Lower lobe of right lung (tissue), 2 donors: ENCODE results near the gene MRPL45. TPM values are rescaled to one million over a fixed set of nuclear protein-coding genes. Genes with fewer than 3 reads are reported as not detected.

Experiments used
- ATAC-seq, 2 donors: fragments of 200-7000 bp; cut with Tn5 transposase; one replicate each; pipeline ENCODE4 v1.9.1; 2020 to 2022; ENCODE audit warnings: mild to moderate bottlenecking in 2 of 2, moderate library complexity in 2 of 2
- DNase-seq: peaks from one replicate; pipeline ENCODE4 v3.0.0-alpha.2; 2020
- H3K27ac ChIP-seq: fragments of 200-600 bp; one replicate; pipeline ENCODE4 v1.8.0; 2022
- H3K27me3 ChIP-seq: fragments of 200-600 bp; one replicate; pipeline ENCODE4 v1.8.0; 2022; ENCODE audit warnings: low read depth
- H3K36me3 ChIP-seq: fragments of 200-600 bp; one replicate; pipeline ENCODE4 v1.8.0; 2022; ENCODE audit warnings: mild to moderate bottlenecking
- H3K4me1 ChIP-seq: fragments of 200-600 bp; one replicate; pipeline ENCODE4 v1.8.0; 2022
- H3K4me3 ChIP-seq: fragments of 200-600 bp; one replicate; pipeline ENCODE4 v1.8.0; 2022; ENCODE audit warnings: mild to moderate bottlenecking
- H3K9me3 ChIP-seq: fragments of 200-600 bp; one replicate; pipeline ENCODE4 v1.8.0; 2022
- intact Hi-C: fragments of 100-400 bp; cut with DNase I; formaldehyde crosslinking; loops from one replicate; pipeline ENCODE4 v1.11.0; 2022
- total RNA-seq: library from RNA; stranded (reverse); fragmentation: NEBNext Ultra II Directional; extraction: Animal tissue kit (Norgen Biotek cat#: 25700); gene quantifications from one replicate; pipeline ENCODE4 v1.2.1, GENCODE V29; 2021
- TF ChIP-seq, protein P1 (sequence below): fragments of 200-600 bp; IDR thresholded peaks from one replicate; pipeline ENCODE4 v1.8.0; 2022; ENCODE audit warnings: antibody characterized with exemption, mild to moderate bottlenecking
- donor health status: DM: no; HTN: yes; CAD: no; lungs with severe emphysema.

MRPL45 gene
- total RNA-seq, 1 donor from 2014 or later, result 26.7 TPM

DNA sequence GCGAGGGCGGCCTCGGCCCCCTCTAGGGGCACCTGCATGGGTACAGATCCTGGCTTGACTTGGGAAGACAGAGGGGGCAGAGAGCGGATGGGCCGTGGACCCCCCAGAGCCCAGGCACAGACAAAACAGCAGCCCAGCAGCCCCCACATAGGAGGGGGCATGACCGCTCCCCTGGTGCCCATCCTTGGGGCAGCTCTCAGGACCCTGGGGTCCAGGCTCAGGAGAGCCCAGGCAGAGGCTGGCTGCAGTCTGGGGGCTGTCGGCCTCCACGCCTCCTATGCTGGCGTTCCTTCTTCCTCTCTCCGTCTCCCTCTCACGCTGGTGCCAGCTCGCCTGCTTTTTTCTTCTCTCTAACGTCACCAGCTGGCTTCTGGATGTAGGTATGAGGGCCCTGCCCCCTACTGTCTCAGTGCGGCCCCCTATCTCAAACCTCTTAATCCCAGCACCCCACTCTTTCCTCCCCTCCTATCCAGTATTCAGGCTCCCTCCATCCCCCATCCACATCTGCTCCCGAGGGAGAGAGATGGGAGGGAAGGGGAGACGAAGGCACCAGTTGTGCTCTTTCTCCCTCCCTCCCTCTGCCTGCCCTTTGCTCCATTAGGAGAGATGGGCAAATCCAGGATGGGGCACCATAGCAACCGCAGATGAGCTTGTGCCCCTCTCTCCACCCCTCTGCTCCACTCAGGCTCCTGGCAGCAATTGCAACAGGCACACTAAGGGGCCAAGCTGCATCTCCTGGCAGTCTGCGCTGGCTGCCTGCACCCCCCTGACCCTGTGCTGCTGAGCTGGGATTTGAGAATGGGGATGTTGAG lies 46.8 kb downstream of the MRPL45 start, which contains the start of gene GPR179:
Gene GPR179, minus strand, starts transcription at position 349 of the 812 bp plus-strand sequence. Its CDS starts 167 bp downstream, at position 182.
- no peaks in the 10 kb centered on the region for H3K27me3 ChIP-seq
- DNase-seq, result no peak
- no peaks in the 10 kb centered on the region for H3K36me3 ChIP-seq
- no peaks in the 10 kb centered on the region for H3K9me3 ChIP-seq
- no peaks in the 10 kb centered on the region for H3K4me1 ChIP-seq
- no peak within 1 kb of the TSS for H3K27ac ChIP-seq
- no peak for ATAC-seq
- TF ChIP-seq, protein P1, sequence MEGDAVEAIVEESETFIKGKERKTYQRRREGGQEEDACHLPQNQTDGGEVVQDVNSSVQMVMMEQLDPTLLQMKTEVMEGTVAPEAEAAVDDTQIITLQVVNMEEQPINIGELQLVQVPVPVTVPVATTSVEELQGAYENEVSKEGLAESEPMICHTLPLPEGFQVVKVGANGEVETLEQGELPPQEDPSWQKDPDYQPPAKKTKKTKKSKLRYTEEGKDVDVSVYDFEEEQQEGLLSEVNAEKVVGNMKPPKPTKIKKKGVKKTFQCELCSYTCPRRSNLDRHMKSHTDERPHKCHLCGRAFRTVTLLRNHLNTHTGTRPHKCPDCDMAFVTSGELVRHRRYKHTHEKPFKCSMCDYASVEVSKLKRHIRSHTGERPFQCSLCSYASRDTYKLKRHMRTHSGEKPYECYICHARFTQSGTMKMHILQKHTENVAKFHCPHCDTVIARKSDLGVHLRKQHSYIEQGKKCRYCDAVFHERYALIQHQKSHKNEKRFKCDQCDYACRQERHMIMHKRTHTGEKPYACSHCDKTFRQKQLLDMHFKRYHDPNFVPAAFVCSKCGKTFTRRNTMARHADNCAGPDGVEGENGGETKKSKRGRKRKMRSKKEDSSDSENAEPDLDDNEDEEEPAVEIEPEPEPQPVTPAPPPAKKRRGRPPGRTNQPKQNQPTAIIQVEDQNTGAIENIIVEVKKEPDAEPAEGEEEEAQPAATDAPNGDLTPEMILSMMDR, result no peak
- intact Hi-C loops, result no loop called here
- H3K4me3 ChIP-seq, result no peak within 1 kb of the TSS

DNA sequence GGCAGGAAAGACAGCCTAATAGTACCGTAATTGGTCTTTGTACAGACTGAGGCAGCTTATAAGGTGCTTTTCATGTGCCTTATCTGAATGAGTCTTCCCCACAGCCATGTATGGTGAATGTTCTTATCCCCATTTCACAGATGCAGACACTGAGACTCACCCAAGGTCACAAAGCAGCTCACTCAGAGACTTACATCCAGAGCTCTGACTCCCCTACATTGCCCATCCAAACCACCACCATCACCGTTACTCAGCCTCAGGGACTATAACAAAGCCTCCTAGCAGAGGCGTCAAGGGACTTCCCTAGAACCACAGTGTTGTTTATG lies 47.4 kb downstream of the MRPL45 start:
- intact Hi-C loops, result no loop called here
- Histone ChIP-seq H3K36me3 (no peaks in the 10 kb centered on the region), H3K9me3 (no peaks in the 10 kb centered on the region), H3K27ac (no peak overlapping the region), H3K27me3 (no peaks in the 10 kb centered on the region), H3K4me3 (no peak overlapping the region), H3K4me1 (no peaks in the 10 kb centered on the region)
- DNase-seq, result no peak
- TF ChIP-seq, protein P1, result no peak
- ATAC-seq, result no peak

DNA sequence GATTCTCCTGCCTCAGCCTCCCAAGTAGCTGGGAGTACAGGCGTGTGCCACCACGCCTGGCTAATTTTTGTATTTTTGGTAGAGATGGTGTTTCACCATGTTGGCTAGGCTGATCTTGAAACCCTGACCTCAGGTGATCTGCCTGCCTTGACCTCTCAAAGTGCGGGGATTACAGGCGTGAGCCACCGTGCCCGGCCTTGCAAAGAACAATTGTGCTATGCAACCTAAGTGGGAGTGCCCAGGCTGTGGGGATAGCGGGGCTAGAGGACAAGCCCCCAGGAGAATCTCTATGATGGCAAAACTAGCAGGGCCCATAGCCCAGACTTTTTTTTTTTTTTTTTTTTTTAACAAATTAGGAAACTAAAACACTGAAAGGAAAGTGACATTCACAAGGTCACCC lies 48.8 kb downstream of the MRPL45 start:
- H3K4me3 ChIP-seq, result no peak overlapping the region
- ATAC-seq, result no peak
- no peaks in the 10 kb centered on the region for H3K4me1 ChIP-seq
- intact Hi-C loops, result no loop called here
- H3K27ac ChIP-seq, result no peak overlapping the region
- TF ChIP-seq, protein P1, result no peak
- H3K36me3 ChIP-seq, result no peaks in the 10 kb centered on the region
- no peaks in the 10 kb centered on the region for H3K27me3 ChIP-seq
- no peaks in the 10 kb centered on the region for H3K9me3 ChIP-seq
- no peak for DNase-seq

DNA sequence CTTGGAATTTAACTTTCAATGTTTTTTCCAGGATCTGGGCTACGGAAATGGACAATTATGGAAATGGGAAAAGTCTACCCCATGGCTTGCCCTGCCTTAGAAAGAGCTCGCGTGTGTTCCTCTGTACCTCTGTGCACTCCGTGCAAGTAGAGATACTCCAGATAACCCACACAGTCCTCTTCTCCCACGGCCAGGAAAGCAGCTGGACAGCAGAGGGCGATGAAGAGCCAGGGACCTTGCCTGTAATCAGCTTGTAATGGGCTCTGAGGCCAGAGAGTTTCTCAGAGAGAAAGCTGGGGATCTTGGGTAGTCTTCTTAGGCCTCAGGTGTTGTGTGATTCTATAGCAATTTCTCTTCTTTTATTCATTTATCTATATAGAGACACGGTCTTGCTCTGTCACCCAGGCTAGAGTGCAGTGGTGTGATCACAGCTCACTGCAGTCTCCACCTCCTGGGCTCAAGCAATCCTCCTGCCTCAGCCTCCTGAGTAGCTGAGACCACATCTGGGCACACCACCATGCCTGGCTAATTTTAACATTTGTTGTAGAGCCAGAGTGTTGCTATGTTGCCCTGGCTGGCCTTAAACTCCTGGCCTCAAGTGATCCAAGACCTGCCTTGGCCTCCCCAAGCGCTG lies 52.2 kb downstream of the MRPL45 start:
- DNase-seq (peak; percentile 86), ATAC-seq (peak; percentile 64 to 77)
- no peak overlapping the region for H3K4me3 ChIP-seq
- TF ChIP-seq, protein P1, result peak; percentile 91
- H3K36me3 ChIP-seq, result no peaks in the 10 kb centered on the region
- peaks cover 12% of the 10 kb centered on the region for H3K4me1 ChIP-seq
- intact Hi-C loops, result no loop called here
- H3K27me3 ChIP-seq, result no peaks in the 10 kb centered on the region
- no peaks in the 10 kb centered on the region for H3K9me3 ChIP-seq
- H3K27ac ChIP-seq, result no peak overlapping the region

DNA sequence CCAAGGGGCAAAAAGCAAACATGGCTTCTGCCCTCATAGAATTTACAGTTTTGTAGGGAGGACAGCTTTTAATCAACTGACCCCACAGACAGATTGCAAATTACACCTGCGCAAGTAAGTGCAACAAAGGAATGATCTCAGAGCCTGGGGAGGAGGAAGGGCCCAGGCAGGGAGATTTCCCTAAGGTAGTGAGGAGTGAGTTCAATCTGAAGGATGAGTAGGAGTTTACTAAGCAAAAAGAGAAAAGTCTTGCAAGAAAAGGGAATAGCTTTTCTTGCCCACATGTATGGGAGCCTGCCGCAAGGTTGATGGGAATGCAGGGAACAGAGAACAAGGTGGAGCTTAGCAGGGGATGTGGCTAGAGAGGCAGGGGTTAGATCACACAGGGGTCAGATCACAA lies 53.1 kb downstream of the MRPL45 start:
- H3K4me1 ChIP-seq, result peaks cover 20% of the 10 kb centered on the region
- no peak overlapping the region for H3K4me3 ChIP-seq
- no peaks in the 10 kb centered on the region for H3K27me3 ChIP-seq
- H3K9me3 ChIP-seq, result no peaks in the 10 kb centered on the region
- H3K27ac ChIP-seq, result no peak overlapping the region
- ATAC-seq, result no peak
- DNase-seq, result no peak
- no peaks in the 10 kb centered on the region for H3K36me3 ChIP-seq
- TF ChIP-seq, protein P1, result no peak
- intact Hi-C loops, result loop anchor here (10.0 kb wide), 1 partner anchor 55 kb away; no protein-coding TSS in a partner anchor
